ENCODE data around the gene KCNAB1.
A peak's percentile ranks its signal among the peaks of the same experiment; 100 is the strongest.

The KCNAB1 gene

GRCh38 chr3:156140001-156140595, 19.7 kb downstream of the KCNAB1 start:
- no peak for TF ChIP-seq CTCF (IDR thresholded peaks at IDR 0.05; ENCODE audit: control insufficient read depth, extremely low read depth, insufficient read depth)
- no peak for DNase-seq (ENCODE audit: low read depth)
- H3K4me3 ChIP-seq (ENCODE audit: low read depth, low read length), result no peak overlapping the region

GRCh38 chr3:156142702-156143101, 22.3 kb downstream of the KCNAB1 start:
- no peak overlapping the region for H3K4me3 ChIP-seq (ENCODE audit: low read depth, low read length)
- peak; percentile 69 for DNase-seq (ENCODE audit: low read depth)
- TF ChIP-seq CTCF (IDR thresholded peaks at IDR 0.05; ENCODE audit: control insufficient read depth, extremely low read depth, insufficient read depth), result no peak

GRCh38 chr3:156143136-156143535, 22.8 kb downstream of the KCNAB1 start:
- no peak for DNase-seq (ENCODE audit: low read depth)
- no peak overlapping the region for H3K4me3 ChIP-seq (ENCODE audit: low read depth, low read length)
- no peak for TF ChIP-seq CTCF (IDR thresholded peaks at IDR 0.05; ENCODE audit: control insufficient read depth, extremely low read depth, insufficient read depth)

- TF ChIP-seq CTCF (IDR thresholded peaks at IDR 0.05; ENCODE audit: control insufficient read depth, extremely low read depth, insufficient read depth), result no peak
- H3K4me3 ChIP-seq (ENCODE audit: low read depth, low read length), result no peak overlapping the region
These were observed 23.7 kb downstream of the KCNAB1 start for GRCh38 chr3:156144060-156144459.

GRCh38 chr3:156145866-156146265, 25.5 kb downstream of the KCNAB1 start:
- DNase-seq (ENCODE audit: low read depth), result no peak

More at GRCh38 chr3:156144060-156144459, 23.7 kb downstream of the KCNAB1 start:
- DNase-seq (ENCODE audit: low read depth), result no peak

GRCh38 chr3:156148345-156148945, 28.1 kb downstream of the KCNAB1 start:
- TF ChIP-seq CTCF (IDR thresholded peaks at IDR 0.05; ENCODE audit: control insufficient read depth, extremely low read depth, insufficient read depth), result no peak
- no peak for DNase-seq (ENCODE audit: low read depth)
- no peak overlapping the region for H3K4me3 ChIP-seq (ENCODE audit: low read depth, low read length)

More at GRCh38 chr3:156145866-156146265, 25.5 kb downstream of the KCNAB1 start:
- TF ChIP-seq CTCF (IDR thresholded peaks at IDR 0.05; ENCODE audit: control insufficient read depth, extremely low read depth, insufficient read depth), result no peak
- H3K4me3 ChIP-seq (ENCODE audit: low read depth, low read length), result no peak overlapping the region

GRCh38 chr3:156148946-156149381, 28.6 kb downstream of the KCNAB1 start:
- no peak for DNase-seq (ENCODE audit: low read depth)
- H3K4me3 ChIP-seq (ENCODE audit: low read depth, low read length), result no peak overlapping the region
- no peak for TF ChIP-seq CTCF (IDR thresholded peaks at IDR 0.05; ENCODE audit: control insufficient read depth, extremely low read depth, insufficient read depth)
